Kidney (tissue), 14 donors: ENCODE data around the gene RAET1L. TPM values are rescaled to one million over a fixed set of nuclear protein-coding genes. Genes with fewer than 3 reads are reported as not detected.

Experiments used
- DNase-seq, 5 donors: peaks; one replicate each; pipeline ENCODE4 v3.0.0-alpha.2; 2013 to 2020
- FAIRE-seq: peaks from 2 replicates; lab custom pipeline; 2012; peaks lifted over from hg19 to GRCh38; lab: Jason Lieb, UNC
- H3K27ac ChIP-seq, 2 donors: one replicate each; pipeline ENCODE4 v1.7.0; 2013; ENCODE audit warnings: low read depth in 2 of 2, low read length in 2 of 2, inconsistent platforms in 1 of 2
- H3K27me3 ChIP-seq: one replicate; pipeline ENCODE4 v1.7.1; 2013; ENCODE audit warnings: low read length, inconsistent platforms; ENCODE audit not compliant: control insufficient read depth, insufficient read depth
- H3K36me3 ChIP-seq, 3 donors: one replicate each; pipeline versions ENCODE4 v1.7.0 to v1.7.1; 2013; ENCODE audit warnings: low read length in 3 of 3, control low read depth in 1 of 3, inconsistent platforms in 1 of 3; ENCODE audit not compliant: insufficient read depth in 3 of 3, control insufficient read depth in 2 of 3
- H3K4me1 ChIP-seq, 3 donors: one replicate each; pipeline versions ENCODE4 v1.7.0 to v1.7.1; 2013; ENCODE audit warnings: low read length in 3 of 3, inconsistent platforms in 1 of 3, low read depth in 1 of 3; ENCODE audit not compliant: control insufficient read depth in 2 of 3, insufficient read depth in 2 of 3
- H3K4me3 ChIP-seq, 3 donors: one replicate each; pipeline versions ENCODE4 v1.7.0 to v1.8.1; 2013; ENCODE audit warnings: low read length in 3 of 3, control low read depth in 1 of 3, inconsistent platforms in 1 of 3
- H3K9ac ChIP-seq, 3 donors: one replicate each; pipeline versions ENCODE4 v1.7.0 to v1.7.1; 2013; ENCODE audit warnings: low read length in 3 of 3, control low read depth in 1 of 3, inconsistent platforms in 1 of 3
- H3K9me3 ChIP-seq, 3 donors: one replicate each; pipeline versions ENCODE4 v1.7.0 to v1.7.1; 2013; ENCODE audit warnings: low read length in 3 of 3, control low read depth in 1 of 3, inconsistent platforms in 1 of 3; ENCODE audit not compliant: control insufficient read depth in 2 of 3, insufficient read depth in 1 of 3
- intact Hi-C: fragments of 100-400 bp; cut with DNase I; formaldehyde crosslinking; loops from one replicate; pipeline ENCODE4 v1.11.1; 2022
- polyA plus RNA-seq: library from polyadenylated mRNA; stranded (reverse); fragments of 350-450 nt; fragmentation: Illumina TruSeq; extraction: RNeasy Lipid Tissue Mini Kit (QIAGEN cat#74804); gene quantifications from one replicate; pipeline ENCODE4 v1.2.3, GENCODE V29; 2014; ENCODE audit warnings: low read depth, low replicate concordance; ENCODE audit not compliant: insufficient read depth
- total RNA-seq: library from RNA; stranded (reverse); fragmentation: NEBNext Ultra II Directional; extraction: Animal tissue kit (Norgen Biotek cat#: 25700); gene quantifications from one replicate; pipeline ENCODE4 v1.2.1, GENCODE V29; 2021
- TF ChIP-seq, protein P1 (sequence below): IDR thresholded peaks from 3 replicates; pipeline ENCODE4 v1.5.1; 2012; ENCODE audit warnings: mild to moderate bottlenecking, moderate library complexity, borderline replicate concordance; ENCODE audit not compliant: insufficient read depth; ENCODE audit errors: extremely low read depth
- donor health status: control.
- donor health status: control.
- donor health status: control.
- donor health status: control.
- donor health status: control.
- donor health status: DM: yes; HTN: yes; CAD: no.
- donor health status: Normal renal cell carcinoma (clear cell type).

The RAET1L gene
- total and polyA plus RNA-seq, 2 donors from 2014 or later = 3.3 TPM; not detected in 1

GRCh38 chr6:150032598-150032997 lies 7.3 kb upstream of the RAET1L start:
- TF ChIP-seq, protein P1, sequence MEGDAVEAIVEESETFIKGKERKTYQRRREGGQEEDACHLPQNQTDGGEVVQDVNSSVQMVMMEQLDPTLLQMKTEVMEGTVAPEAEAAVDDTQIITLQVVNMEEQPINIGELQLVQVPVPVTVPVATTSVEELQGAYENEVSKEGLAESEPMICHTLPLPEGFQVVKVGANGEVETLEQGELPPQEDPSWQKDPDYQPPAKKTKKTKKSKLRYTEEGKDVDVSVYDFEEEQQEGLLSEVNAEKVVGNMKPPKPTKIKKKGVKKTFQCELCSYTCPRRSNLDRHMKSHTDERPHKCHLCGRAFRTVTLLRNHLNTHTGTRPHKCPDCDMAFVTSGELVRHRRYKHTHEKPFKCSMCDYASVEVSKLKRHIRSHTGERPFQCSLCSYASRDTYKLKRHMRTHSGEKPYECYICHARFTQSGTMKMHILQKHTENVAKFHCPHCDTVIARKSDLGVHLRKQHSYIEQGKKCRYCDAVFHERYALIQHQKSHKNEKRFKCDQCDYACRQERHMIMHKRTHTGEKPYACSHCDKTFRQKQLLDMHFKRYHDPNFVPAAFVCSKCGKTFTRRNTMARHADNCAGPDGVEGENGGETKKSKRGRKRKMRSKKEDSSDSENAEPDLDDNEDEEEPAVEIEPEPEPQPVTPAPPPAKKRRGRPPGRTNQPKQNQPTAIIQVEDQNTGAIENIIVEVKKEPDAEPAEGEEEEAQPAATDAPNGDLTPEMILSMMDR = no peak
- Histone ChIP-seq H3K4me3 (no peak overlapping the region), H3K4me1 (peaks cover 0 to 2% (median 0%) of the 10 kb centered on the region in 3 donors), H3K36me3 (no peaks in the 10 kb centered on the region), H3K9me3 (no peaks in the 10 kb centered on the region), H3K9ac (no peak overlapping the region), H3K27ac (no peak overlapping the region), H3K27me3 (peaks cover 11% of the 10 kb centered on the region)
- peak in 1 of 5 donors; percentile 19 for DNase-seq
- FAIRE-seq = no peak
- intact Hi-C loops = no loop called here

- DNase-seq (peak in 1 of 5 donors; percentile 18), FAIRE-seq (no peak)
- H3K27ac ChIP-seq = no peak overlapping the region
- H3K27me3 ChIP-seq = peaks cover 18% of the 10 kb centered on the region
- no peaks in the 10 kb centered on the region for H3K36me3 ChIP-seq
- H3K4me3 ChIP-seq = no peak overlapping the region
- no peak overlapping the region for H3K9ac ChIP-seq
- peaks cover 0 to under 1% (median 0%) of the 10 kb centered on the region in 3 donors for H3K4me1 ChIP-seq
- intact Hi-C loops = no loop called here
- H3K9me3 ChIP-seq = no peaks in the 10 kb centered on the region
- TF ChIP-seq, protein P1 = no peak
These were observed 5.3 kb upstream of the RAET1L start for GRCh38 chr6:150030611-150031010.

DNA sequence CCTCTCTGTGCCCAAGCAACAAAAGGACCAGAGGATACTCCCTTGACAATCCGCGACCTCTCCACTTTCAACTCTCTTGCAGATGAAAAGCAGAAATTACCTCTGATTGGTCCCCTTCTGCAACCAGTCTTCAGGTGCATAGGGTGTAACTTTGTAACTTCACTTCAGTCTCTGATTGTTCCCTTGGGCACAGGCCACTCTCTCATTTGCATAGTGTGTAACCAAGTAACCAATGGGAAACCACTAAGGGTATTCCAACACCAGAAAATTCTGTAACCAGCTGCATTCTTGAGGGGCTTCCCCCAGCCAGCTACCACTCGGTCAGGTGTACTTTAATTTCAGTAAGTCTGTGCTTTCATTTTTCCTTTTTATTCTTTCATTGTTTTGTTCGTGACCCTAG lies 4.4 kb upstream of the RAET1L start:
- no peaks in the 10 kb centered on the region for H3K9me3 ChIP-seq
- peak in 2 of 5 donors; percentile 16 to 30 for DNase-seq
- H3K36me3 ChIP-seq = no peaks in the 10 kb centered on the region
- no peak overlapping the region for H3K9ac ChIP-seq
- peaks cover 0 to 5% (median 0%) of the 10 kb centered on the region in 3 donors for H3K4me1 ChIP-seq
- H3K27ac ChIP-seq = no peak overlapping the region
- intact Hi-C loops = no loop called here
- H3K27me3 ChIP-seq = peaks cover 22% of the 10 kb centered on the region
- FAIRE-seq = no peak
- H3K4me3 ChIP-seq = no peak overlapping the region
- TF ChIP-seq, protein P1 = no peak

DNA sequence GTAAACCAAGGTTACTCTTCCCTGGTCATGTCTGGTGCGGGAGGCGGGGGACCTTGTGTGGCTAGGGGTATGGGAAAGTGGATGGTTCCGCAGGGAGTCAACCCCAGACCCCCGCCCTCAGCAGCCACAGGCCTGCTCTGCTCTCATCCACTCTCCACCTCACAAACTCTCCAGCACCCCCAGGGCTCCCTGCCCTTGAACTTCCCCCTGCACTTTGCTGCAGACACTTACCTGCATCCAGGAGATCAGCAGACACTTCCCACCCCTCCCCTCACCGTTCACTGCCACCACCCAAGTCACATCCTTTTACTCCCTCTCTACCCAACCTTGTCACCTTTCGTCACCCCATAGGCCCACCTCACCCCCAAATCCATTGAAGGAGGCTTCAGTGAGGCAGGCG lies 3.9 kb upstream of the RAET1L start:
- TF ChIP-seq, protein P1 = no peak
- Histone ChIP-seq H3K27me3 (peaks cover 22% of the 10 kb centered on the region), H3K4me1 (peaks cover 0 to 5% (median 0%) of the 10 kb centered on the region in 3 donors), H3K9me3 (no peaks in the 10 kb centered on the region), H3K36me3 (no peaks in the 10 kb centered on the region), H3K4me3 (no peak overlapping the region), H3K27ac (no peak overlapping the region), H3K9ac (no peak overlapping the region)
- intact Hi-C loops = no loop called here
- FAIRE-seq (no peak), DNase-seq (peak in 1 of 5 donors; percentile 29)
